Measurements from ENCODE around the gene SVEP1.

SVEP1 gene

GRCh38 chr9:110327716-110328115 lies 251.8 kb downstream of the SVEP1 start:
- H3K27ac ChIP-seq, result no peak overlapping the region
- no peak for TF ChIP-seq ZFX (IDR thresholded peaks at IDR 0.05)
- no peak for TF ChIP-seq CTCF (conservative IDR thresholded peaks at IDR 0.05)

GRCh38 chr9:110323818-110324217 lies 255.7 kb downstream of the SVEP1 start:
- no peak overlapping the region for H3K27ac ChIP-seq
- TF ChIP-seq ZFX (IDR thresholded peaks at IDR 0.05) (no peak), CTCF (conservative IDR thresholded peaks at IDR 0.05) (no peak)

GRCh38 chr9:110320651-110321445 lies 258.7 kb downstream of the SVEP1 start:
- no peak overlapping the region for H3K27ac ChIP-seq
- TF ChIP-seq CTCF (conservative IDR thresholded peaks at IDR 0.05), result no peak
- TF ChIP-seq ZFX (IDR thresholded peaks at IDR 0.05), result no peak

GRCh38 chr9:110319781-110320492 lies 259.6 kb downstream of the SVEP1 start:
- TF ChIP-seq CTCF (conservative IDR thresholded peaks at IDR 0.05) (no peak), ZFX (IDR thresholded peaks at IDR 0.05) (no peak)
- no peak overlapping the region for H3K27ac ChIP-seq

- TF ChIP-seq ZFX (IDR thresholded peaks at IDR 0.05) (no peak), CTCF (conservative IDR thresholded peaks at IDR 0.05) (no peak)
- no peak overlapping the region for H3K27ac ChIP-seq
Measured at GRCh38 chr9:110317911-110318310, 261.6 kb downstream of the SVEP1 start.

GRCh38 chr9:110316261-110317075 lies 263.1 kb downstream of the SVEP1 start:
- TF ChIP-seq CTCF (conservative IDR thresholded peaks at IDR 0.05) (no peak), ZFX (IDR thresholded peaks at IDR 0.05) (no peak)
- H3K27ac ChIP-seq, result no peak overlapping the region
